HEK293 (cell line): ENCODE data around the gene SURF2.

Source experiments
- CTCF ChIA-PET: fragments of 350-600 bp; formaldehyde crosslinking; extraction: SDS; loops from one replicate; lab custom pipeline; 2021; ENCODE audit warnings: antibody characterized with exemption; lab: Yijun Ruan, JAX
- POLR2A ChIA-PET: fragments of 300-600 bp; formaldehyde crosslinking; extraction: SDS; loops from one replicate; lab custom pipeline; 2020; ENCODE audit warnings: antibody characterized with exemption, inconsistent platforms; lab: Yijun Ruan, JAX
- H3K27ac ChIP-seq: fragments of 200-500 bp; sonication (Bioruptor generic); 2 replicates; pipeline ENCODE4 v1.5.1; 2014; ENCODE audit warnings: low read depth, low read length, control low read depth, inconsistent platforms; ENCODE audit errors: extremely low read depth
- H3K36me3 ChIP-seq, 2 experiments: fragments of 200-500 bp in 1 of 2; sonication (Bioruptor generic) in 1 of 2; 1 replicate in 1 of 2; 2 replicates in 1 of 2; pipeline ENCODE4 v1.5.1; 2014 to 2017; ENCODE audit warnings: inconsistent platforms in 2 of 2, low read length in 2 of 2; ENCODE audit not compliant: control insufficient read depth in 2 of 2, insufficient read depth in 1 of 2
- H3K4me1 ChIP-seq: fragments of 200-500 bp; sonication (Bioruptor generic); 2 replicates; pipeline ENCODE4 v1.5.1; 2014; ENCODE audit warnings: mild to moderate bottlenecking, low read length, inconsistent platforms; ENCODE audit not compliant: control insufficient read depth, insufficient read depth
- H3K4me3 ChIP-seq: 2 replicates; pipeline ENCODE4 v1.5.1; 2011; ENCODE audit warnings: low read depth, mild to moderate bottlenecking, control low read depth, low read length, moderate library complexity
- H3K9me3 ChIP-seq: fragments of 200-500 bp; sonication (Bioruptor generic); 2 replicates; pipeline ENCODE4 v1.5.1; 2014; ENCODE audit warnings: low read depth, low read length, inconsistent platforms; ENCODE audit not compliant: control insufficient read depth, insufficient read depth
- ATF2 ChIP-seq: fragments of 450-650 bp; formaldehyde crosslinking; IDR thresholded peaks from 2 replicates; pipeline ENCODE4 v1.5.1; 2016; ENCODE audit warnings: missing biosample characterization, missing genetic modification characterization, low read depth
- CTCF ChIP-seq: fragments of 450-650 bp; formaldehyde crosslinking; IDR thresholded peaks from 2 replicates; pipeline ENCODE4 v1.5.1; 2016; ENCODE audit warnings: missing biosample characterization, missing genetic modification characterization
- EGR2 ChIP-seq: fragments of 450-650 bp; formaldehyde crosslinking; IDR thresholded peaks from 2 replicates; pipeline ENCODE4 v1.5.1; 2016; ENCODE audit warnings: low read depth, missing biosample characterization, missing genetic modification characterization
- KLF1 ChIP-seq: fragments of 450-650 bp; formaldehyde crosslinking; IDR thresholded peaks from 2 replicates; pipeline ENCODE4 v1.5.1; 2016; ENCODE audit warnings: missing biosample characterization, missing genetic modification characterization
- PRDM2 ChIP-seq: fragments of 450-650 bp; formaldehyde crosslinking; IDR thresholded peaks from 2 replicates; pipeline ENCODE4 v1.5.1; 2016; ENCODE audit warnings: missing biosample characterization, missing genetic modification characterization, borderline replicate concordance
- SP7 ChIP-seq: fragments of 450-650 bp; formaldehyde crosslinking; IDR thresholded peaks from 2 replicates; pipeline ENCODE4 v1.5.1; 2016; ENCODE audit warnings: missing biosample characterization, missing genetic modification characterization
- WT1 ChIP-seq: fragments of 450-650 bp; formaldehyde crosslinking; IDR thresholded peaks from 2 replicates; pipeline ENCODE4 v1.5.1; 2016; ENCODE audit warnings: missing biosample characterization, missing genetic modification characterization
- ZBTB21 ChIP-seq: fragments of 450-650 bp; formaldehyde crosslinking; IDR thresholded peaks from 2 replicates; pipeline ENCODE4 v1.5.1; 2017; ENCODE audit warnings: missing biosample characterization, missing genetic modification characterization
- ZBTB7A ChIP-seq: fragments of 450-650 bp; formaldehyde crosslinking; IDR thresholded peaks from 2 replicates; pipeline ENCODE4 v1.5.1; 2016; ENCODE audit warnings: low read depth, missing biosample characterization, missing genetic modification characterization
- ZBTB8A ChIP-seq: fragments of 450-650 bp; formaldehyde crosslinking; IDR thresholded peaks from 2 replicates; pipeline ENCODE4 v1.5.1; 2016; ENCODE audit warnings: missing biosample characterization, missing genetic modification characterization
- ZIC2 ChIP-seq: fragments of 450-650 bp; formaldehyde crosslinking; IDR thresholded peaks from 2 replicates; pipeline ENCODE4 v1.5.1; 2016; ENCODE audit warnings: missing biosample characterization, missing genetic modification characterization
- ZNF10 ChIP-seq: fragments of 450-650 bp; formaldehyde crosslinking; IDR thresholded peaks from 2 replicates; pipeline ENCODE4 v1.5.1; 2017; ENCODE audit warnings: missing biosample characterization, missing genetic modification characterization
- ZNF121 ChIP-seq: fragments of 450-650 bp; formaldehyde crosslinking; IDR thresholded peaks from 2 replicates; pipeline ENCODE4 v1.5.1; 2016; ENCODE audit warnings: missing biosample characterization, missing genetic modification characterization
- ZNF223 ChIP-seq: fragments of 450-650 bp; formaldehyde crosslinking; IDR thresholded peaks from 2 replicates; pipeline ENCODE4 v1.5.1; 2016; ENCODE audit warnings: missing biosample characterization, missing genetic modification characterization
- ZNF37A ChIP-seq: fragments of 450-650 bp; IDR thresholded peaks from 2 replicates; pipeline ENCODE4 v1.5.1; 2018; ENCODE audit warnings: missing biosample characterization, missing genetic modification characterization
- ZNF394 ChIP-seq: fragments of 450-650 bp; formaldehyde crosslinking; IDR thresholded peaks from 2 replicates; pipeline ENCODE4 v1.5.1; 2016; ENCODE audit warnings: missing biosample characterization, missing genetic modification characterization, mild to moderate bottlenecking, moderate library complexity, borderline replicate concordance
- ZNF404 ChIP-seq: fragments of 450-650 bp; formaldehyde crosslinking; IDR thresholded peaks from 2 replicates; pipeline ENCODE4 v1.5.1; 2017; ENCODE audit warnings: missing biosample characterization, missing genetic modification characterization
- ZNF433 ChIP-seq: fragments of 450-650 bp; formaldehyde crosslinking; IDR thresholded peaks from 2 replicates; pipeline ENCODE4 v1.5.1; 2016; ENCODE audit warnings: missing biosample characterization, missing genetic modification characterization, low read depth
- ZNF610 ChIP-seq: fragments of 450-650 bp; formaldehyde crosslinking; IDR thresholded peaks from 2 replicates; pipeline ENCODE4 v1.5.1; 2016; ENCODE audit warnings: missing biosample characterization, missing genetic modification characterization, borderline replicate concordance
- ZNF626 ChIP-seq: fragments of 450-650 bp; sonication (Bioruptor Pico); formaldehyde crosslinking; IDR thresholded peaks from 2 replicates; pipeline ENCODE4 v1.5.1; 2018; ENCODE audit warnings: missing biosample characterization, missing genetic modification characterization, inconsistent platforms
- ZNF629 ChIP-seq: fragments of 450-650 bp; formaldehyde crosslinking; IDR thresholded peaks from 2 replicates; pipeline ENCODE4 v1.5.1; 2017; ENCODE audit warnings: missing biosample characterization, missing genetic modification characterization
- ZNF654 ChIP-seq: fragments of 450-650 bp; formaldehyde crosslinking; IDR thresholded peaks from 2 replicates; pipeline ENCODE4 v1.5.1; 2016; ENCODE audit warnings: low read depth, missing biosample characterization, missing genetic modification characterization
- ZNF660 ChIP-seq: fragments of 450-650 bp; IDR thresholded peaks from 2 replicates; pipeline ENCODE4 v1.5.1; 2018; ENCODE audit warnings: missing biosample characterization, mild to moderate bottlenecking, missing genetic modification characterization
- ZNF670 ChIP-seq: fragments of 450-650 bp; formaldehyde crosslinking; IDR thresholded peaks from 2 replicates; pipeline ENCODE4 v1.5.1; 2016; ENCODE audit warnings: missing biosample characterization, missing genetic modification characterization, low read depth
- TF ChIP-seq, protein P1 (sequence below): fragments of 450-650 bp; formaldehyde crosslinking; IDR thresholded peaks from 2 replicates; pipeline ENCODE4 v1.5.1; 2016; ENCODE audit warnings: missing biosample characterization, missing genetic modification characterization

Gene SURF2

DNA sequence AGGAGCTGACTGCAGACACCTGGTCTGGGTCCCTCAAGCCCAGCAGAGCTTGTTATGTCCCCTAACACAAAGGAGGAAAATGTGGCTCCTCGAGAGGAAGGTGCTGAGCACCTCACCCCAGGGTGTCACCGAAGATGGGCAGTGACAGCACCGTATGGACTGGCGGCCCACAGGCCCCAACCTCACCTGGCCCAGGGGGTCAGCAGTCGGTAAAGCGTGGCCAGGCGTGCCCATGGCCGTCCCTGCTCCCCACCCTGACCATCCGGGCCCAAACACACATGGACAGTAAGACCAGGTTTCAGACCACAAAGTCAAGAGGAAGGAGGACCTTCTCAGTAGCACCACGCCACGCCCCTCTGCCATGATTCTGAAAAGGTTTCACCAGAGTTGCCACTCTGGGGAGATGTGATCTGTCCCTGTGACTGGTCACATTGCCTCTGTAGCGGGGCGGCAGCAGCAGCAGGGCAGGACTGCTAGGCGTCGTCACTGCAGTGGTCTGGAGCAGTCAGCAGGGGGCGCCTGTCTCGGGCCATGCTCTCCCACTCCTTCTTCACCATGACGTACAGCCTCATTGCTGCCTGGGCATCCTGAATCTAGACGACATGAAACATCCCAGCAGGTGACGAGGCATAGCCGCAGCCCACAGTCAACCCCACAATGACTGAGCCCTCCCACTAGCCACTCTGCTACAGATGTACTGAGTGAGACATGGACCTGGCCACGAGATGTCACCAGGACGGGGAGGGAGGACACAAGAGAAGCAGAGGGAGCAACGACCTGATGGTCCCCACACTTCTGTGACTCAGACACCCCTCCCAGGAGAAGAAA, 50.3 kb downstream of the SURF2 start:
- no peak overlapping the region for H3K4me3 ChIP-seq
- POLR2A ChIA-PET = no interaction called here
- no peak overlapping the region for H3K27ac ChIP-seq
- CTCF ChIA-PET = interaction anchor here (0.6 to 4.8 kb wide), 8 partner anchors 9 to 151 kb away, joined by 3 to 24 read pairs (median 8); no protein-coding TSS in a partner anchor
- H3K36me3 ChIP-seq = peaks cover 5 to 89% of the 10 kb centered on the region in 2 experiments; a peak in 2 of 3 replicates
- no peaks in the 10 kb centered on the region for H3K4me1 ChIP-seq
- no peaks in the 10 kb centered on the region for H3K9me3 ChIP-seq
- no peak for TF ChIP-seq ZNF433 (tag by site-specific recombination)
- TF ChIP-seq ZNF626 (tag by site-specific recombination) = no peak
- TF ChIP-seq ZNF121 = no peak
- peak; percentile 25; the same call in 1 of the 2 replicates for TF ChIP-seq ZNF654 (tag by site-specific recombination)
- TF ChIP-seq ZNF223 (tag by site-specific recombination) = no peak
- TF ChIP-seq ZNF610 (tag by site-specific recombination) = no peak
- TF ChIP-seq CTCF (tag by site-specific recombination) = peak; percentile 92
- TF ChIP-seq ZNF37A (tag by site-specific recombination) = no peak
- TF ChIP-seq, protein P1, sequence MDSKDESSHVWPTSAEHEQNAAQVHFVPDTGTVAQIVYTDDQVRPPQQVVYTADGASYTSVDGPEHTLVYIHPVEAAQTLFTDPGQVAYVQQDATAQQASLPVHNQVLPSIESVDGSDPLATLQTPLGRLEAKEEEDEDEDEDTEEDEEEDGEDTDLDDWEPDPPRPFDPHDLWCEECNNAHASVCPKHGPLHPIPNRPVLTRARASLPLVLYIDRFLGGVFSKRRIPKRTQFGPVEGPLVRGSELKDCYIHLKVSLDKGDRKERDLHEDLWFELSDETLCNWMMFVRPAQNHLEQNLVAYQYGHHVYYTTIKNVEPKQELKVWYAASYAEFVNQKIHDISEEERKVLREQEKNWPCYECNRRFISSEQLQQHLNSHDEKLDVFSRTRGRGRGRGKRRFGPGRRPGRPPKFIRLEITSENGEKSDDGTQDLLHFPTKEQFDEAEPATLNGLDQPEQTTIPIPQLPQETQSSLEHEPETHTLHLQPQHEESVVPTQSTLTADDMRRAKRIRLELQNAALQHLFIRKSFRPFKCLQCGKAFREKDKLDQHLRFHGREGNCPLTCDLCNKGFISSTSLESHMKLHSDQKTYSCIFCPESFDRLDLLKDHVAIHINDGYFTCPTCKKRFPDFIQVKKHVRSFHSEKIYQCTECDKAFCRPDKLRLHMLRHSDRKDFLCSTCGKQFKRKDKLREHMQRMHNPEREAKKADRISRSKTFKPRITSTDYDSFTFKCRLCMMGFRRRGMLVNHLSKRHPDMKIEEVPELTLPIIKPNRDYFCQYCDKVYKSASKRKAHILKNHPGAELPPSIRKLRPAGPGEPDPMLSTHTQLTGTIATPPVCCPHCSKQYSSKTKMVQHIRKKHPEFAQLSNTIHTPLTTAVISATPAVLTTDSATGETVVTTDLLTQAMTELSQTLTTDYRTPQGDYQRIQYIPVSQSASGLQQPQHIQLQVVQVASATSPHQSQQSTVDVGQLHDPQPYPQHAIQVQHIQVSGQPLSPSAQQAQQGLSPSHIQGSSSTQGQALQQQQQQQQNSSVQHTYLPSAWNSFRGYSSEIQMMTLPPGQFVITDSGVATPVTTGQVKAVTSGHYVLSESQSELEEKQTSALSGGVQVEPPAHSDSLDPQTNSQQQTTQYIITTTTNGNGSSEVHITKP (tag by site-specific recombination) = peak; percentile 25; the same call in 1 of the 2 replicates
- TF ChIP-seq ZNF394 (tag by site-specific recombination) = no peak
- TF ChIP-seq ZNF404 (tag by site-specific recombination) = no peak
- peak; percentile 64; the same call in 1 of the 2 replicates for TF ChIP-seq ATF2 (tag by site-specific recombination)
- peak; percentile 20; the same call in 1 of the 2 replicates for TF ChIP-seq SP7 (tag by site-specific recombination)
- no peak for TF ChIP-seq ZBTB7A
- TF ChIP-seq ZBTB8A (tag by site-specific recombination) = no peak
- no peak for TF ChIP-seq KLF1 (tag by site-specific recombination)
- 0 out of 2 replicates have a peak, but pooled peaks have one; percentile 46 for TF ChIP-seq ZNF10
- no peak for TF ChIP-seq WT1 (tag by site-specific recombination)
- TF ChIP-seq ZIC2 (tag by site-specific recombination) = peak; percentile 59
- TF ChIP-seq ZNF660 (tag by site-specific recombination) = peak; percentile 57; the same call in 1 of the 2 replicates
- TF ChIP-seq EGR2 (tag by site-specific recombination) = peak; percentile 72
- TF ChIP-seq ZNF670 (tag by site-specific recombination) = no peak
- TF ChIP-seq ZNF629 = peak; percentile 78
- TF ChIP-seq PRDM2 (tag by site-specific recombination) = no peak
- TF ChIP-seq ZBTB21 (tag by site-specific recombination) = peak; percentile 66; the same call in 1 of the 2 replicates
